CD4-positive, alpha-beta T cell treated with Interleukin-6 at 100 ng/mL for 8 hours (primary cell): ENCODE results near the gene SLC25A1.
"Not testable (repeated sequence)": the region's sequence is repeated elsewhere in the genome, so short reads cannot be mapped to it uniquely, and the experiment has no call there.

ENCODE experiments used
- DNase-seq: peaks from one replicate; pipeline ENCODE4 v3.0.0-alpha.2; 2020; ENCODE audit warnings: mixed read lengths, low spot score

Gene SLC25A1

DNA sequence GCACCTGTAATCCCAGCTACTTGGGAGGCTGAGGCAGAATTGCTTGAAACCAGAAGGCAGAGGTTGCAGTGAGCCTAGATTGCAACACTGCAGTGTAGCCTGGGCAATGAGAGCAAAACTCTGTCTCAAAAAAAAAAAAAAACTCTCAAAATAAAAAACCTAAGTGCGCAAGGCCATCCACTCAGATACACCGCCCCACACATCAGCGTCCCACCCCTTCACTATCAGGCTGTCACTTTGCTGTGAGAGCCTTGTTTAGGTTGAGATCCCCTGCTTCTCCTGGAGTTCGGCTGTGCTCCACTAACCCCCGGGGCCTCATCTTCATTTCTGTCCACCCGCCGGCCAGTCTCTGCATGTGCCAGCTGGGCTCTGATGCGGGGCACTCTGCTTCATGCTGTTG lies 12.1 kb downstream of the SLC25A1 start:
- no peak for DNase-seq

GRCh38 chr22:19164425-19164824 lies 14.1 kb downstream of the SLC25A1 start:
- no peak for DNase-seq

GRCh38 chr22:19158649-19159048 lies 19.9 kb downstream of the SLC25A1 start:
- not testable (repeated sequence) for DNase-seq

DNA sequence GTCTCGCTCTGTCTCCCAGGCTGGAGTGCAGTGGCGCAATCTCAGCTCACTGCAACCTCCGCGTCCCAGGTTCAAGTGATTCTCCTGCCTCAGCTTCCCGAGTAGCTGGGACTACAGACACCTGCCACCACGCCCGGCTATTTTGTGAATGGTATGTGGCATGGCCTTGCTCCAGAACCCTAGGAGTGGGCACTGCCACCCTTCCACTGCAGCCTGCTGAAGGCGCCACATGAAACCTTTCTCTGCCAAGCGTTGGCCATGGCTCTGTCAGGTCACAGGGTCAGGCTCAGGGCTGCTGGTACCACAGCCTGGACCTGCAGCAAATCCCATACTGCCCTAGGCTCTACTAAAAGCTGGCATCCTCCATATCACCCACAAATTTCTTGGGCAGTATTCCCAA lies 22.4 kb downstream of the SLC25A1 start:
- DNase-seq: not testable (repeated sequence)

GRCh38 chr22:19152942-19153883 lies 25.3 kb downstream of the SLC25A1 start:
- DNase-seq: no peak

DNA sequence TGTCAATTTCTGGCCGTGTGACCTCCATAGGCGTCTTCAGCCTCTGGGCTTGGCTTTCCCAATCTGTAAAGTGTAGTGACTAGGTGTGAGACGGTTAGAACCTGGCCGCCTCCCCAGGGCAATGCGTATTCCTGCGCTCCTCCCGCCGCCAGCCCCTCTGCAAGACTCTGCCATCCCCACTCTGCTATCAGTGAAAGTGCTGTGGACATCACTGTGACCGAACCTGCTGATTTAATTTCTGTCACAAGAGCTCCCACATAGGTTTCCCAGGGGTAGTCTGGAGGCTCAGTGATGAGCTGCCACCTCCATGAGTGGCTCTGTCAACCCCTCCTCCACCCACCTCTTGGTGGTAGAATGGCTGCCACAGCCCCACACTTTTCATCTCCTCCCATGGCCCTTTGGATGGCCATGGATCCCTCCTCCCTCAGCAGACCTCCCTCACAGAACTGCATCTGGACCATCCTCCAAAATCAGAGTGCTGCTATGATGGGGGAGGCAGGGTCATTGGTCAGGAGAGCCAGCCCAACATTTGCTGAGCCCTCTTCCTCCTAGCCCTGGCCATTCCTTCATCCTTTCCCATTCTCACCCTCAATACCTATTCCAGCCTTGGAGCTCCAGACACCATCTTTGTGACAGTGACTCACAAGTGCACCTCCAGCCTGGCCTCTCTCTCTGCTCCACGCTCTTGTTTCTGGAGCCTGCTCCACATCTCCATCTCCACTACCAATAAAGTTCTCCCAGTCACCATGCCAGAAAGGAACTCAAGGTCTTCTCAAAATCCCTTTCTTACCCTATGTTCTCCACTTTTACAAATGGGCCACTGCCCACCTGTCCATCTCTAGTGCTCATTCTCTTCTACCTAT lies 27.0 kb downstream of the SLC25A1 start:
- no peak for DNase-seq

- DNase-seq: no peak
These were observed 27.8 kb downstream of the SLC25A1 start for GRCh38 chr22:19150482-19151328.

- no peak for DNase-seq
These were observed 28.5 kb downstream of the SLC25A1 start, which contains the start of gene GSC2 for GRCh38 chr22:19149991-19150390. TSS of gene GSC2 (minus strand) at chr22:19150292. CDS start at chr22:19150283, 9 bp downstream.

- peak; percentile 33 for DNase-seq
These were observed 29.3 kb downstream of the SLC25A1 start for GRCh38 chr22:19149047-19149883.

DNA sequence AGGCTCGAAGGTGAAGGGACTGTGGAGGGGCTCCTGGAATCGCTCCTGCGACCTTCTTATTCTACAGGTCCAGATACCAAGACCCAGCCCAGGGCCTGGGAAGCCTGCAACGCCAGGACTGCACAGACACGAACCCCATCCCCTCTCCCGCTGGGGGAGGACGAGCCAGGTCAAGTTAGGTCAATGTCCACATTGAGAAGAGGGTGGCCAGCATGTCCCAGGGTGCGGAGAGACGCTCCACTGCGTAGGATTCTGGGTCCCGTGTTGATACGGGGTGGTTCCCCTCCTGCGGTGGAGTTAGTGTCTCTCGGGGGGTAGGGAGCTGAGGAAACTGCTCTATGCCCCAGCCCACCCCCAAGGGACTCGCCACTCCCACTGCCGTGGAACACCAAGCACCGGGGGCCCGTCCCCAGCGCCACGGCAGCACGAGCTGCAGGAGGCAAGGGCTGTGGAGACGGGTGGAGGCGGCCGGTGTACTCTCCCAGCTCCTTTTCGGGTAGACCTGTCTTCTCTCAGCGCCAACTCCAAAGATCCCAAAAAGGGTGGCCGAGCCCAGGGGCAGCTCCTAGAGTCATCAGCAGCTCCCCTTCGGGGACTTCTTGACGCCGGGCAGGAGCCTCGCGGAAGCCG lies 30.0 kb downstream of the SLC25A1 start:
- no peak for DNase-seq

DNA sequence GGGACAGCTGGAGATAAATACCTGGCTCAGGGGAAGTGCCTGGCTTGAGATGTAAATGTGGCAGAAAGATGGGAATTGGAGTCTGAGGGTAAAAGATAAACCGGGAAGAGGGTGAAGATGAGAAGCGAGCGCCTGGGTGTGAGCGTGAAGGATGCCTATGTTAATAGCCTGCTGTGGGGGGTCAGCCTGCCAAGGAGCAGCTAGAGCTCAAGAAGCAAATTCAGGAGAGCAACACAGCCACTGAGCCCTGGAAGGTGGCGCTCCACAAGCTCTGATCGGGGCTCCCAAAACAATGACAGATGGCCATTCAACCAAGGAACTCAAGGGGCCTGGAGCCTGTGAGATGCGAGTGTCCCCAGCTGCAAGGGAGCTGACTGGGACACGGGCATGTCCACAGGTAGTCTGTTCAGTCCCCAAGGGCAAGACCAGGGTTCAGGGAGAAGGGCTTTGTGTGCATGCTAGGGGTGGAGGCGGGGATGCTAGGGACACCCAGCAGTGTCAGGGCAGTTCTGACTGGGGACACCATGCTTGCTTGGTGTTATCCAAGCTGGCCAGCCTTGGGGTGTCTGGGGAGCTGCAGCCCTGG lies 31.2 kb downstream of the SLC25A1 start:
- DNase-seq: no peak

- no peak for DNase-seq
These were observed 32.1 kb downstream of the SLC25A1 start for GRCh38 chr22:19146215-19146968.

DNA sequence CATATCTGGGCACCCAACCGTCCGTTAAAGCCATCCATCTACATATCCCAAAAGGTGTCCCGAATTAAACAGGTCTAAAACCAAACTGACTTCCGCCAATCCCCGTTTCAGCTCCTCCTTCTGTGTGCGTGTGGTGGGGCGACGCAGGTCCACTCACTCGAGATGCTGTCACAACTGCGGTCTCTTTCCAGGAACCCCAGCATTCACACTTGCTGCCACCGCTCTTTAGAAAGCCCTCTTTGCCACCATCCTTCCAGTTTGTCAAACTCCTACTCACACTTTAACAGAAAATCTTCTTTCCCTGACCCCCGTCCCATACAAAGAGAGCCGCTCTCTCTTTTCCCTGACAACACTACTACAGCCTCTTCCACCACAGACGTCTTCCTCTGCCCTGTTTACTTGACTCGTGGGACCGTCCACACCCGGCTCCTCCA lies 34.6 kb downstream of the SLC25A1 start:
- no peak for DNase-seq

- no peak for DNase-seq
These were observed 35.3 kb downstream of the SLC25A1 start for GRCh38 chr22:19143212-19143611.

- DNase-seq: no peak
These were observed 36.1 kb downstream of the SLC25A1 start for GRCh38 chr22:19142394-19142793.

DNA sequence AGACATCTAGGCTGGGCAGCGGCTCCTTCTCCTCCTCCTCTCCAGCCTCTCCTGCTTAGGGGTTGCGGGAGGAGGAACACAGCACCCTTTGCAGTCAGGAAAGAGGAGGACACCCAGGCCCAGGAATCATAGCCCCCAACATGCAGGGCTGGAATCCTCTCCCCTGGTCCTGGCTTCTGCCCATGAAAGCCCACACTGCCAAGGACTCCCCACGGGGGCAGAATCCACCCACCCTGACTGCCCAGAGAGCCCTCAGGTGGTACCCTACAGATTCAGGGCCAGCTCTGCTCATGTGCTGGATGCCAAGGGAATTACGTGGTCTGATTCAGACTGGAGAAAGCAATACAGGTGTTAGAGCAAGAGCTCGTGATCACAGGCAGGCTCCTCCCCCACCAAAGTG lies 38.6 kb downstream of the SLC25A1 start:
- no peak for DNase-seq

- no peak for DNase-seq
These were observed 39.6 kb downstream of the SLC25A1 start for GRCh38 chr22:19139001-19139356.

- DNase-seq: no peak
These were observed 40.1 kb downstream of the SLC25A1 start for GRCh38 chr22:19138217-19139000.
